Left lung (tissue), 10 donors: Measurements from ENCODE around the gene GRAMD4. TPM values are rescaled to one million over a fixed set of nuclear protein-coding genes. Genes with fewer than 3 reads are reported as not detected.

Source experiments
- ATAC-seq: fragments of 200-7000 bp; cut with Tn5 transposase; one replicate; pipeline ENCODE4 v1.9.1; 2020; ENCODE audit warnings: moderate library complexity
- DNase-seq, 4 donors: peaks; one replicate each; pipeline ENCODE4 v3.0.0-alpha.2; 2013 to 2020
- H3K27ac ChIP-seq, 2 donors: fragments of 200-600 bp; sonication (generic) in 1 of 2; one replicate each; pipeline versions ENCODE4 v1.5.0 to v1.8.0; 2020 to 2021
- H3K27me3 ChIP-seq, 2 donors: fragments of 200-600 bp; sonication (generic) in 1 of 2; one replicate each; pipeline versions ENCODE4 v1.5.0 to v1.8.0; 2020 to 2021
- H3K36me3 ChIP-seq, 2 donors: fragments of 200-600 bp; sonication (generic) in 1 of 2; one replicate each; pipeline versions ENCODE4 v1.5.0 to v1.8.0; 2020 to 2021
- H3K4me1 ChIP-seq, 2 donors: fragments of 200-600 bp; one replicate each; pipeline ENCODE4 v1.8.0; 2021
- H3K4me3 ChIP-seq, 2 donors: fragments of 200-600 bp; sonication (generic) in 1 of 2; one replicate each; pipeline versions ENCODE4 v1.5.0 to v1.8.0; 2020 to 2021; ENCODE audit warnings: mild to moderate bottlenecking in 1 of 2
- H3K9me3 ChIP-seq, 2 donors: fragments of 200-600 bp; sonication (generic) in 1 of 2; one replicate each; pipeline versions ENCODE4 v1.5.0 to v1.8.0; 2020 to 2021
- CTCF ChIP-seq, 2 donors: fragments of 200-600 bp; sonication (generic) in 1 of 2; IDR thresholded peaks; one replicate each; pipeline versions ENCODE4 v1.5.0 to v1.8.0; 2021; ENCODE audit warnings: antibody characterized with exemption in 2 of 2
- intact Hi-C, 2 donors: fragments of 100-400 bp; cut with DNase I; formaldehyde crosslinking; loops; one replicate each; pipeline versions ENCODE4 v1.11.2 to v1.14.2; 2022
- polyA plus RNA-seq, 6 donors: library from polyadenylated mRNA; unstranded; fragments of 120-200 nt; gene quantifications; one replicate each; pipeline ENCODE4 v1.2.1, GENCODE V29; 2013; ENCODE audit not compliant: insufficient read length in 6 of 6
- total RNA-seq, 2 donors: library from RNA; stranded (reverse); fragmentation: NEBNext Ultra II Directional; extraction: Animal tissue kit (Norgen Biotek cat#: 25700); gene quantifications; one replicate each; pipeline ENCODE4 v1.2.1, GENCODE V29; 2021
- donor health status: DM: no; HTN: yes; CAD: no.
- donor health status: DM: no; HTN: no; CAD: no.

The GRAMD4 gene
- total and polyA plus RNA-seq, 8 donors: 25.2 to 78.2 (median 36.6) TPM

- Histone ChIP-seq H3K36me3 (peaks cover 0 to 86% of the 10 kb centered on the region in 2 donors), H3K9me3 (no peaks in the 10 kb centered on the region), H3K27ac (no peak overlapping the region), H3K4me1 (peaks cover 0 to 11% of the 10 kb centered on the region in 2 donors), H3K4me3 (no peak overlapping the region), H3K27me3 (no peaks in the 10 kb centered on the region)
- TF ChIP-seq CTCF (IDR thresholded peaks at IDR 0.05): no peak
- DNase-seq: no peak
- intact Hi-C loops: no loop called here
- no peak for ATAC-seq
These were observed 52.5 kb downstream of the GRAMD4 start for GRCh38 chr22:46672731-46673130.

- H3K27ac ChIP-seq: no peak overlapping the region
- intact Hi-C loops: no loop called here
- ATAC-seq: no peak
- H3K4me3 ChIP-seq: no peak overlapping the region
- peaks cover 0 to 11% of the 10 kb centered on the region in 2 donors for H3K4me1 ChIP-seq
- H3K36me3 ChIP-seq: peaks cover 0 to 86% of the 10 kb centered on the region in 2 donors
- no peak for TF ChIP-seq CTCF (IDR thresholded peaks at IDR 0.05)
- no peaks in the 10 kb centered on the region for H3K27me3 ChIP-seq
- no peak for DNase-seq
- H3K9me3 ChIP-seq: no peaks in the 10 kb centered on the region
These were observed 53.0 kb downstream of the GRAMD4 start for GRCh38 chr22:46673205-46673604.

GRCh38 chr22:46673662-46674236 lies 53.6 kb downstream of the GRAMD4 start:
- Histone ChIP-seq H3K27ac (no peak overlapping the region), H3K4me3 (no peak overlapping the region), H3K9me3 (no peaks in the 10 kb centered on the region), H3K27me3 (no peaks in the 10 kb centered on the region), H3K36me3 (peaks cover 0 to 86% of the 10 kb centered on the region in 2 donors), H3K4me1 (peaks cover 0 to 11% of the 10 kb centered on the region in 2 donors)
- no peak for TF ChIP-seq CTCF (IDR thresholded peaks at IDR 0.05)
- DNase-seq (no peak), ATAC-seq (peak; percentile 3)
- intact Hi-C loops: no loop called here

GRCh38 chr22:46674367-46674781 lies 54.2 kb downstream of the GRAMD4 start:
- Histone ChIP-seq H3K4me1 (peaks cover 0 to 11% of the 10 kb centered on the region in 2 donors), H3K9me3 (no peaks in the 10 kb centered on the region), H3K36me3 (peaks cover 0 to 82% of the 10 kb centered on the region in 2 donors), H3K27me3 (no peaks in the 10 kb centered on the region), H3K4me3 (no peak overlapping the region), H3K27ac (no peak overlapping the region)
- peak; percentile 41 for ATAC-seq
- peak in 3 of 4 donors; percentile 42 to 89 (median 55) for DNase-seq
- TF ChIP-seq CTCF (IDR thresholded peaks at IDR 0.05): no peak
- intact Hi-C loops: no loop called here

GRCh38 chr22:46674906-46675305 lies 54.7 kb downstream of the GRAMD4 start:
- Histone ChIP-seq H3K36me3 (peaks cover 0 to 79% of the 10 kb centered on the region in 2 donors), H3K27me3 (no peaks in the 10 kb centered on the region), H3K4me3 (no peak overlapping the region), H3K27ac (no peak overlapping the region), H3K9me3 (no peaks in the 10 kb centered on the region), H3K4me1 (peaks cover 0 to 11% of the 10 kb centered on the region in 2 donors)
- intact Hi-C loops: no loop called here
- no peak for TF ChIP-seq CTCF (IDR thresholded peaks at IDR 0.05)
- DNase-seq (no peak), ATAC-seq (no peak)
